HepG2 (cell line): ENCODE measurements around the gene NUTF2. TPM values are rescaled to one million over a fixed set of nuclear protein-coding genes. Genes with fewer than 3 reads are reported as not detected.

Source experiments
- ATF1 ChIP-seq: IDR thresholded peaks from 2 replicates; pipeline ENCODE4 v1.6.1; 2016; ENCODE audit warnings: mild to moderate bottlenecking, control low read depth
- BCL3 ChIP-seq: sonication (generic); formaldehyde crosslinking; IDR thresholded peaks from 2 replicates; pipeline ENCODE4 v1.5.1; 2020; ENCODE audit warnings: mild to moderate bottlenecking, missing genetic modification reagents, moderate library complexity
- CREM ChIP-seq, 2 experiments: sonication (generic) in 1 of 2; formaldehyde crosslinking in 1 of 2; IDR thresholded peaks; 2 replicates each; pipeline versions ENCODE4 v1.4.0 to v1.6.1; 2016 to 2020; ENCODE audit warnings: antibody characterized with exemption in 1 of 2, mild to moderate bottlenecking in 1 of 2, missing genetic modification reagents in 1 of 2
- E2F2 ChIP-seq: sonication (generic); formaldehyde crosslinking; IDR thresholded peaks from 2 replicates; pipeline ENCODE4 v1.4.0; 2020; ENCODE audit warnings: missing genetic modification reagents, borderline replicate concordance
- EHMT2 ChIP-seq: fragments of 200-600 bp; sonication (generic); IDR thresholded peaks from 2 replicates; pipeline ENCODE4 v1.7.0; 2017; ENCODE audit warnings: antibody characterized with exemption, low read depth, low read length, borderline replicate concordance
- FOXO1 ChIP-seq: sonication (generic); formaldehyde crosslinking; IDR thresholded peaks from 2 replicates; pipeline ENCODE4 v1.4.0; 2020; ENCODE audit warnings: missing genetic modification reagents
- GMEB2 ChIP-seq: IDR thresholded peaks from 2 replicates; pipeline ENCODE4 v1.6.1; 2016; ENCODE audit warnings: missing biosample characterization, missing genetic modification reagents, low read depth
- MAX ChIP-seq: IDR thresholded peaks from 2 replicates; pipeline ENCODE4 v1.6.1; 2012; ENCODE audit warnings: inconsistent platforms
- NR2F6 ChIP-seq, 2 experiments: IDR thresholded peaks; 2 replicates each; pipeline ENCODE4 v1.6.1; 2016; ENCODE audit warnings: antibody characterized with exemption in 1 of 2, mild to moderate bottlenecking in 1 of 2
- PHB2 ChIP-seq: fragments of 450-650 bp; IDR thresholded peaks from 2 replicates; pipeline ENCODE4 v1.6.1; 2018; ENCODE audit not compliant: partially characterized antibody
- POGZ ChIP-seq: sonication (generic); formaldehyde crosslinking; IDR thresholded peaks from 2 replicates; pipeline ENCODE4 v1.4.0; 2020; ENCODE audit warnings: mild to moderate bottlenecking, missing genetic modification reagents
- POLR2AphosphoS5 ChIP-seq: IDR thresholded peaks from 2 replicates; pipeline ENCODE4 v1.6.1; 2012; ENCODE audit warnings: low read depth, low read length
- RXRB ChIP-seq: IDR thresholded peaks from 2 replicates; pipeline ENCODE4 v1.6.1; 2016; ENCODE audit warnings: borderline replicate concordance, missing genetic modification reagents, missing compliant biosample characterization
- STAT5B ChIP-seq: sonication (generic); formaldehyde crosslinking; IDR thresholded peaks from 2 replicates; pipeline ENCODE4 v1.4.0; 2020; ENCODE audit warnings: missing genetic modification reagents
- ZBED4 ChIP-seq: sonication (generic); formaldehyde crosslinking; IDR thresholded peaks from 2 replicates; pipeline ENCODE4 v1.4.0; 2020; ENCODE audit warnings: missing genetic modification reagents, borderline replicate concordance
- ZC3H4 ChIP-seq: sonication (generic); formaldehyde crosslinking; IDR thresholded peaks from 2 replicates; pipeline ENCODE4 v1.4.0; 2020; ENCODE audit warnings: missing genetic modification reagents, borderline replicate concordance
- ZNF263 ChIP-seq: sonication (generic); formaldehyde crosslinking; IDR thresholded peaks from 2 replicates; pipeline ENCODE4 v1.4.0; 2020; ENCODE audit warnings: missing genetic modification reagents
- ZNF335 ChIP-seq: sonication (generic); formaldehyde crosslinking; IDR thresholded peaks from 2 replicates; pipeline ENCODE4 v1.4.0; 2020; ENCODE audit warnings: missing genetic modification reagents
- ZNF589 ChIP-seq: sonication (generic); formaldehyde crosslinking; conservative IDR thresholded peaks from 2 replicates; pipeline ENCODE4 v1.8.0; 2022; ENCODE audit warnings: mild to moderate bottlenecking, moderate library complexity, missing genetic modification reagents
- polyA plus RNA-seq, 8 experiments: library from polyadenylated mRNA; depleted of rRNA in 3 of 8; stranded (reverse) in 7 of 8; unstranded in 1 of 8; fragments of >200 nt; fragmentation: Illumina TruSeq in 4 of 8; extraction: Trizol in 4 of 8; gene quantifications; 2 replicates each; pipeline versions ENCODE4 v1.2.1 to v1.2.3, GENCODE V29; 2011 to 2016; ENCODE audit warnings: low read depth in 4 of 8, missing spikeins in 1 of 8, mixed read lengths in 1 of 8; ENCODE audit not compliant: insufficient read depth in 1 of 8
- total RNA-seq, 5 experiments: library from RNA; depleted of rRNA; stranded (reverse); fragments of >200 nt; fragmentation: Illumina TruSeq; extraction: Trizol; gene quantifications; 2 replicates each; pipeline ENCODE4 v1.2.3, GENCODE V29; 2016; ENCODE audit warnings: low read depth in 1 of 5
- TF ChIP-seq, protein P1 (sequence below): sonication (generic); formaldehyde crosslinking; IDR thresholded peaks from 2 replicates; pipeline ENCODE4 v1.4.0; 2020; ENCODE audit warnings: missing genetic modification reagents

The NUTF2 gene
- total and polyA plus RNA-seq, 2 of the 13 experiments (the other 11 are each of a cell fraction or from before 2014, with no cell fraction given) = 168 to 214 TPM

DNA sequence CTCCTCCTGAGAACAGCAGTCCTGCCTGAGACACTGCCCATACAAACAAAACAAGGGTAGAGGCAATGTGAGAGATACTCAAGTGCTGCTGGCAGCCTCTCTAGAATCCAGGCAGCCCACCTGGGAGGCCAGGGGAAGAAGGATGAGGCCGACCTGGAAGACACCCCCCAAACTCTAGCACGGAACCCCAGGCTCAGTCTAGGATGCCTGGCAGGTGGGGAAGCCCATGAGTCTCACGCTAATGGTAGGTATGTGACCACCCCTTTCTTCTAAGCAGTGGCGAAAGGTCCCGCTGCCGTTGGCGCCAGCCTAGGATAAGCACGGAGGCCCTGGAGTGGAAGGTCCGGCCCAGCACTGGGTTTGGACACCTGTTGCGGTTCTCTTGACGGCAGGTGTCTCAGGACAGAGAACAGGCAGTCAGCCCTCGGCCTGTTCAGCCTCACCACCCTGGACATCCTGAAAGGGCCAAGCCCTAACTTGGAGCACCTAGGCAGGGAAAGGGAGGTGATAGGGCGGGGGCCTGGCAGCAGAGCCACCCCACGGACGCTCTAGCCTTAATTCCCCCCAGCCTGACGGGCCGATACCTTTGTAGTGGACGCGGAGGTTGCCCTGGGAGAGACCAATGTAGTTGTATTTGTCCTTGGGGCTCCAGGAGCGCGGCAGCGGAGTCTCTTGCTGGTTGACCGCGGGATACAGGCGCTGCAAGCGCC, 40.9 kb upstream of the NUTF2 start (continued):
- TF ChIP-seq ZBED4 (CRISPR knock-in tag) (no peak), BCL3 (CRISPR knock-in tag) (no peak; the same call in 1 of the 2 replicates), E2F2 (CRISPR knock-in tag) (0 out of 2 replicates have a peak, but pooled peaks have one; percentile 26), ZC3H4 (CRISPR knock-in tag) (no peak), FOXO1 (CRISPR knock-in tag) (no peak), STAT5B (no peak), GMEB2 (no peak), PHB2 (no peak), POLR2AphosphoS5 (no peak), ATF1 (CRISPR knock-in tag) (no peak), POGZ (CRISPR knock-in tag) (no peak), MAX (no peak), ZNF335 (no peak), ZNF589 (CRISPR knock-in tag) (no peak), CREM (IDR thresholded peaks at IDR 0.05) (no peak), CREM (CRISPR knock-in tag; IDR thresholded peaks at IDR 0.05) (no peak), EHMT2 (no peak), ZNF263 (no peak; the same call in 1 of the 2 replicates), RXRB (CRISPR knock-in tag) (no peak), NR2F6 (IDR thresholded peaks at IDR 0.05) (no peak), NR2F6 (CRISPR knock-in tag; IDR thresholded peaks at IDR 0.05) (no peak)
- TF ChIP-seq, protein P1, sequence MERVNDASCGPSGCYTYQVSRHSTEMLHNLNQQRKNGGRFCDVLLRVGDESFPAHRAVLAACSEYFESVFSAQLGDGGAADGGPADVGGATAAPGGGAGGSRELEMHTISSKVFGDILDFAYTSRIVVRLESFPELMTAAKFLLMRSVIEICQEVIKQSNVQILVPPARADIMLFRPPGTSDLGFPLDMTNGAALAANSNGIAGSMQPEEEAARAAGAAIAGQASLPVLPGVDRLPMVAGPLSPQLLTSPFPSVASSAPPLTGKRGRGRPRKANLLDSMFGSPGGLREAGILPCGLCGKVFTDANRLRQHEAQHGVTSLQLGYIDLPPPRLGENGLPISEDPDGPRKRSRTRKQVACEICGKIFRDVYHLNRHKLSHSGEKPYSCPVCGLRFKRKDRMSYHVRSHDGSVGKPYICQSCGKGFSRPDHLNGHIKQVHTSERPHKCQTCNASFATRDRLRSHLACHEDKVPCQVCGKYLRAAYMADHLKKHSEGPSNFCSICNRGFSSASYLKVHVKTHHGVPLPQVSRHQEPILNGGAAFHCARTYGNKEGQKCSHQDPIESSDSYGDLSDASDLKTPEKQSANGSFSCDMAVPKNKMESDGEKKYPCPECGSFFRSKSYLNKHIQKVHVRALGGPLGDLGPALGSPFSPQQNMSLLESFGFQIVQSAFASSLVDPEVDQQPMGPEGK (CRISPR knock-in tag) = no peak
